Left kidney (tissue), 8 donors: ENCODE results near the gene MAGEA9. TPM values are rescaled to one million over a fixed set of nuclear protein-coding genes. Genes with fewer than 3 reads are reported as not detected.
"Not testable (repeated sequence)": the region's sequence is repeated elsewhere in the genome, so short reads cannot be mapped to it uniquely, and the experiment has no call there.

ENCODE experiments used
- DNase-seq: peaks from one replicate; pipeline ENCODE4 v3.0.0-alpha.2; 2013
- long read RNA-seq, 8 donors: transcript quantifications; one replicate each; lab custom pipeline, GENCODE V29; 2026
- polyA plus RNA-seq: library from polyadenylated mRNA; unstranded; fragments of 120-200 nt; gene quantifications from one replicate; pipeline ENCODE4 v1.2.1, GENCODE V29; 2013; ENCODE audit not compliant: insufficient read length

The MAGEA9 gene
- polyA plus RNA-seq: not detected
- long read RNA-seq, donor 1: 0 reads
- long read RNA-seq, donor 2: 0 reads
- long read RNA-seq, donor 3: 0 reads
- long read RNA-seq, donor 4: 0 reads
- long read RNA-seq, donor 5: 0 reads
- long read RNA-seq, donor 6: 0 reads
- long read RNA-seq, donor 7: 0 reads
- long read RNA-seq, donor 8: 0 reads

GRCh38 chrX:149781727-149782126 lies at the start of gene MAGEA9:
Gene MAGEA9, plus strand, starts transcription at chrX:149781930. Its CDS starts 4,281 bp downstream, at chrX:149786211.
- DNase-seq: not testable (repeated sequence)

- not testable (repeated sequence) for DNase-seq
Measured at GRCh38 chrX:149742269-149742668, 39.5 kb upstream of the MAGEA9 start.

- DNase-seq: not testable (repeated sequence)
Measured at GRCh38 chrX:149746390-149747007, 35.2 kb upstream of the MAGEA9 start.

- DNase-seq: no peak
Measured at GRCh38 chrX:149757206-149758067, 24.3 kb upstream of the MAGEA9 start.

GRCh38 chrX:149758068-149758714 lies 23.5 kb upstream of the MAGEA9 start:
- DNase-seq: no peak

- DNase-seq: not testable (repeated sequence)
Measured at GRCh38 chrX:149758715-149759078, 23.0 kb upstream of the MAGEA9 start.

- no peak for DNase-seq
Measured at GRCh38 chrX:149759824-149760223, 21.9 kb upstream of the MAGEA9 start.

GRCh38 chrX:149760965-149761364 lies 20.8 kb upstream of the MAGEA9 start:
- DNase-seq: no peak

- not testable (repeated sequence) for DNase-seq
Measured at GRCh38 chrX:149761858-149762674, 19.7 kb upstream of the MAGEA9 start.

- no peak for DNase-seq
Measured at GRCh38 chrX:149762696-149763614, 18.8 kb upstream of the MAGEA9 start.

GRCh38 chrX:149770344-149770743 lies 11.4 kb upstream of the MAGEA9 start:
- not testable (repeated sequence) for DNase-seq

- not testable (repeated sequence) for DNase-seq
Measured at GRCh38 chrX:149773026-149773425, 8.7 kb upstream of the MAGEA9 start.

GRCh38 chrX:149773768-149774167 lies 8.0 kb upstream of the MAGEA9 start, which contains the start of gene HSFX1:
Gene HSFX1, plus strand, starts transcription at chrX:149774068. Its CDS starts 614 bp downstream, at chrX:149774682.
- not testable (repeated sequence) for DNase-seq

GRCh38 chrX:149777999-149778398 lies 3.7 kb upstream of the MAGEA9 start:
- DNase-seq: not testable (repeated sequence)

- not testable (repeated sequence) for DNase-seq
Measured at GRCh38 chrX:149795531-149795930, 13.8 kb downstream of the MAGEA9 start.

- DNase-seq: no peak
Measured at GRCh38 chrX:149799095-149799714, 17.5 kb downstream of the MAGEA9 start.

GRCh38 chrX:149799938-149800337 lies 18.2 kb downstream of the MAGEA9 start:
- no peak for DNase-seq

GRCh38 chrX:149803458-149804062 lies 21.8 kb downstream of the MAGEA9 start:
- no peak for DNase-seq

- no peak for DNase-seq
Measured at GRCh38 chrX:149804102-149804501, 22.4 kb downstream of the MAGEA9 start.
